Panc1 (cell line): ENCODE measurements around the gene PSMA2.

Source experiments
- CTCF ChIP-seq: fragments of 450-650 bp; IDR thresholded peaks from 2 replicates; pipeline ENCODE4 v1.5.1; 2017; ENCODE audit warnings: mild to moderate bottlenecking
- POLR2AphosphoS5 ChIP-seq: IDR thresholded peaks from 2 replicates; pipeline ENCODE4 v1.6.1; 2012; ENCODE audit warnings: mild to moderate bottlenecking, low read depth, low read length, moderate library complexity
- SIN3A ChIP-seq: IDR thresholded peaks from 2 replicates; pipeline ENCODE4 v1.6.1; 2012; ENCODE audit warnings: low read depth, mild to moderate bottlenecking, low read length, moderate library complexity, borderline replicate concordance; ENCODE audit not compliant: insufficient read depth
- TCF7L2 ChIP-seq: IDR thresholded peaks from 2 replicates; pipeline ENCODE4 v1.6.1; 2011; ENCODE audit warnings: mild to moderate bottlenecking, low read depth, low read length, inconsistent platforms
- TF ChIP-seq, protein P1 (sequence below), 2 experiments: IDR thresholded peaks; 2 replicates each; pipeline ENCODE4 v1.6.1; 2011 to 2012; ENCODE audit warnings: low read depth in 2 of 2, control low read depth in 1 of 2, low read length in 1 of 2, mild to moderate bottlenecking in 1 of 2, moderate library complexity in 1 of 2; ENCODE audit not compliant: insufficient read depth in 1 of 2

GRCh38 chr7:42964293-42964692, 32.3 kb upstream of the PSMA2 start:
- no peak for TF ChIP-seq CTCF
- TF ChIP-seq, protein P1, sequence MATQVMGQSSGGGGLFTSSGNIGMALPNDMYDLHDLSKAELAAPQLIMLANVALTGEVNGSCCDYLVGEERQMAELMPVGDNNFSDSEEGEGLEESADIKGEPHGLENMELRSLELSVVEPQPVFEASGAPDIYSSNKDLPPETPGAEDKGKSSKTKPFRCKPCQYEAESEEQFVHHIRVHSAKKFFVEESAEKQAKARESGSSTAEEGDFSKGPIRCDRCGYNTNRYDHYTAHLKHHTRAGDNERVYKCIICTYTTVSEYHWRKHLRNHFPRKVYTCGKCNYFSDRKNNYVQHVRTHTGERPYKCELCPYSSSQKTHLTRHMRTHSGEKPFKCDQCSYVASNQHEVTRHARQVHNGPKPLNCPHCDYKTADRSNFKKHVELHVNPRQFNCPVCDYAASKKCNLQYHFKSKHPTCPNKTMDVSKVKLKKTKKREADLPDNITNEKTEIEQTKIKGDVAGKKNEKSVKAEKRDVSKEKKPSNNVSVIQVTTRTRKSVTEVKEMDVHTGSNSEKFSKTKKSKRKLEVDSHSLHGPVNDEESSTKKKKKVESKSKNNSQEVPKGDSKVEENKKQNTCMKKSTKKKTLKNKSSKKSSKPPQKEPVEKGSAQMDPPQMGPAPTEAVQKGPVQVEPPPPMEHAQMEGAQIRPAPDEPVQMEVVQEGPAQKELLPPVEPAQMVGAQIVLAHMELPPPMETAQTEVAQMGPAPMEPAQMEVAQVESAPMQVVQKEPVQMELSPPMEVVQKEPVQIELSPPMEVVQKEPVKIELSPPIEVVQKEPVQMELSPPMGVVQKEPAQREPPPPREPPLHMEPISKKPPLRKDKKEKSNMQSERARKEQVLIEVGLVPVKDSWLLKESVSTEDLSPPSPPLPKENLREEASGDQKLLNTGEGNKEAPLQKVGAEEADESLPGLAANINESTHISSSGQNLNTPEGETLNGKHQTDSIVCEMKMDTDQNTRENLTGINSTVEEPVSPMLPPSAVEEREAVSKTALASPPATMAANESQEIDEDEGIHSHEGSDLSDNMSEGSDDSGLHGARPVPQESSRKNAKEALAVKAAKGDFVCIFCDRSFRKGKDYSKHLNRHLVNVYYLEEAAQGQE (IDR thresholded peaks at IDR 0.05; ENCODE audit: insufficient read depth in 1 of 2, low read depth in 2 of 2, low read length in 1 of 2): no peak
- no peak for TF ChIP-seq SIN3A
- TF ChIP-seq TCF7L2: no peak
- no peak for TF ChIP-seq POLR2AphosphoS5
